ENCODE data around the gene CHML. TPM values are rescaled to one million over a fixed set of nuclear protein-coding genes. Genes with fewer than 3 reads are reported as not detected.

Gene CHML
- total and polyA plus RNA-seq, 2 of the 8 experiments (the other 6 are each of a cell fraction or from before 2014, with no cell fraction given) = 11.5 to 82.4 TPM

GRCh38 chr1:241598249-241598648 is 41.9 kb downstream of the CHML start (continued):
- no peak for TF ChIP-seq CHD7 (IDR thresholded peaks at IDR 0.05; ENCODE audit: insufficient replicate concordance, low read length)
- no peak for TF ChIP-seq RAD21 (IDR thresholded peaks at IDR 0.05 in 1 of 2, conservative IDR thresholded peaks at IDR 0.05 in 1 of 2; ENCODE audit: low read depth in 2 of 2, low read length in 2 of 2)
- TF ChIP-seq NANOG (IDR thresholded peaks at IDR 0.05; ENCODE audit: insufficient read depth, low read depth, low read length, poor library complexity, severe bottlenecking) = no peak
- TF ChIP-seq CREB1 (IDR thresholded peaks at IDR 0.05) = no peak

Measured in H1 (cell line).